GM21825 (cell line): ENCODE measurements around the gene KRT81.
"Not testable (repeated sequence)": the region's sequence is repeated elsewhere in the genome, so short reads cannot be mapped to it uniquely, and the experiment has no call there.

Experiments used
- ATAC-seq: cut with Tn5 transposase; IDR thresholded peaks from one replicate; pipeline ENCODE4 v1.9.1; 2021; ENCODE audit warnings: mild to moderate bottlenecking, moderate library complexity; ENCODE audit not compliant: unreplicated experiment

The KRT81 gene

GRCh38 chr12:52300796-52301691 lies 9.7 kb upstream of the KRT81 start:
- ATAC-seq = no peak

GRCh38 chr12:52298677-52299190 lies 7.4 kb upstream of the KRT81 start:
- no peak for ATAC-seq

- no peak for ATAC-seq
Measured at GRCh38 chr12:52296572-52297215, 5.4 kb upstream of the KRT81 start.

GRCh38 chr12:52295663-52296062 lies 4.3 kb upstream of the KRT81 start:
- no peak for ATAC-seq

- no peak for ATAC-seq
Measured at GRCh38 chr12:52294803-52295202, 3.5 kb upstream of the KRT81 start.

- ATAC-seq = no peak
Measured at GRCh38 chr12:52293926-52294325, 2.6 kb upstream of the KRT81 start.

- not testable (repeated sequence) for ATAC-seq
Measured at GRCh38 chr12:52290483-52291134, 725 bp downstream of the KRT81 start.

- ATAC-seq = peak; percentile 77
Measured at GRCh38 chr12:52287816-52288805, 3.2 kb downstream of the KRT81 start.

GRCh38 chr12:52286857-52287785 lies 4.2 kb downstream of the KRT81 start:
- ATAC-seq = not testable (repeated sequence)

- no peak for ATAC-seq
Measured at GRCh38 chr12:52285851-52286530, 5.3 kb downstream of the KRT81 start.

GRCh38 chr12:52285172-52285745 lies 6.1 kb downstream of the KRT81 start:
- ATAC-seq = no peak

GRCh38 chr12:52284562-52285171 lies 6.7 kb downstream of the KRT81 start:
- no peak for ATAC-seq

GRCh38 chr12:52280796-52281560 lies 10.4 kb downstream of the KRT81 start:
- ATAC-seq = no peak

- ATAC-seq = no peak
Measured at GRCh38 chr12:52280319-52280795, 11.0 kb downstream of the KRT81 start.

GRCh38 chr12:52279422-52280318 lies 11.7 kb downstream of the KRT81 start:
- ATAC-seq = no peak
